Measurements from ENCODE around the gene SGK1. TPM values are rescaled to one million over a fixed set of nuclear protein-coding genes. Genes with fewer than 3 reads are reported as not detected.

The SGK1 gene
- total and polyA plus RNA-seq, 10 of the 15 experiments (the other 5 are each of a cell fraction or from before 2014, with no cell fraction given), result 0.62 to 5.1 (median 2.9) TPM

GRCh38 chr6:134323698-134324097, 5.8 kb upstream of the SGK1 start:
- H3K36me3 ChIP-seq (ENCODE audit: control insufficient read depth in 2 of 2, insufficient read depth in 2 of 2, low read length in 1 of 2), result no peaks in the 10 kb centered on the region
- DNase-seq (ENCODE audit: low read depth, low spot score) (no peak), ATAC-seq (no peak), FAIRE-seq (no peak)
- ChIA-PET RAD21 (ENCODE audit: unreplicated experiment) (no interaction called here), SMC1A (ENCODE audit: uncharacterized antibody, unreplicated experiment) (no interaction called here), CTCF (no interaction called here), POLR2A (interaction anchor here (0.7 kb wide), 1 partner anchor 46 kb away, joined by 3 read pairs; no protein-coding TSS in a partner anchor)
- no peak overlapping the region for H3K4me3 ChIP-seq
- no peak overlapping the region for H3K27ac ChIP-seq (ENCODE audit: control insufficient read depth, insufficient read depth)
- no TSS peak for BruUV-seq (replicated peaks)
- no peaks in the 10 kb centered on the region for H4K20me1 ChIP-seq (ENCODE audit: control insufficient read depth, insufficient read depth)
- 61% methylated on average over 2 of the region's 2 CpGs for WGBS (ENCODE audit: insufficient coverage, insufficient replicate concordance, low lambda C conversion rate, missing lambda C conversion rate)
- no peaks in the 10 kb centered on the region for H3K4me1 ChIP-seq (ENCODE audit: control insufficient read depth, insufficient read depth, low read length)
- no peaks in the 10 kb centered on the region for H3K79me2 ChIP-seq (ENCODE audit: control insufficient read depth, insufficient read depth, low read length)
- TF ChIP-seq POU2F2 (IDR thresholded peaks at IDR 0.05; ENCODE audit: borderline replicate concordance, low read depth, low read length) (no peak), ATF2 (IDR thresholded peaks at IDR 0.05; ENCODE audit: low read length) (no peak), CHD2 (IDR thresholded peaks at IDR 0.05; ENCODE audit: borderline replicate concordance, low read depth, low read length) (no peak), STAT1 (conservative IDR thresholded peaks at IDR 0.05) (no peak), SKIL (IDR thresholded peaks at IDR 0.05; ENCODE audit: low read depth, poor library complexity, severe bottlenecking) (no peak), SP1 (IDR thresholded peaks at IDR 0.05; ENCODE audit: low read depth, low read length) (no peak), E2F8 (IDR thresholded peaks at IDR 0.05; ENCODE audit: low read depth, partially characterized antibody) (no peak), ZNF622 (IDR thresholded peaks at IDR 0.05) (no peak), ZBED1 (IDR thresholded peaks at IDR 0.05; ENCODE audit: borderline replicate concordance) (no peak), ZBTB33 (IDR thresholded peaks at IDR 0.05) (no peak), ZNF217 (IDR thresholded peaks at IDR 0.05) (no peak), EZH2 (IDR thresholded peaks at IDR 0.05; ENCODE audit: borderline replicate concordance, control insufficient read depth, low read depth, low read length) (no peak), NR2C2 (IDR thresholded peaks at IDR 0.05; ENCODE audit: borderline replicate concordance, control insufficient read depth, insufficient read length, low read depth) (no peak), TCF7 (IDR thresholded peaks at IDR 0.05; ENCODE audit: borderline replicate concordance) (no peak), EED (IDR thresholded peaks at IDR 0.05; ENCODE audit: low read depth) (no peak)
- H3K9me3 ChIP-seq (replicated peaks; ENCODE audit: control insufficient read depth, insufficient read depth, low read length), result peaks cover 5% of the 10 kb centered on the region; the same call in 2 of the 3 replicates
- intact Hi-C loops (cut with micrococcal nuclease; ENCODE audit: unreplicated experiment), result no loop called here
- H2AFZ ChIP-seq (ENCODE audit: control insufficient read depth, low read depth, low read length), result no peak overlapping the region
- H3K27me3 ChIP-seq (replicated peaks in 1 of 2; ENCODE audit: control insufficient read depth in 2 of 2, insufficient read depth in 2 of 2, low read length in 1 of 2), result peaks cover under 1 to 2% of the 10 kb centered on the region in 2 experiments; a peak in 2 of 4 replicates
- in situ Hi-C loops (cut with MboI), result no loop called here
- H3K4me2 ChIP-seq (ENCODE audit: control insufficient read depth, insufficient read depth), result no peak overlapping the region
- H3K9ac ChIP-seq (ENCODE audit: control insufficient read depth, insufficient read depth, low read length), result no peak overlapping the region
